ENCODE measurements around the gene TJP3.

DNA sequence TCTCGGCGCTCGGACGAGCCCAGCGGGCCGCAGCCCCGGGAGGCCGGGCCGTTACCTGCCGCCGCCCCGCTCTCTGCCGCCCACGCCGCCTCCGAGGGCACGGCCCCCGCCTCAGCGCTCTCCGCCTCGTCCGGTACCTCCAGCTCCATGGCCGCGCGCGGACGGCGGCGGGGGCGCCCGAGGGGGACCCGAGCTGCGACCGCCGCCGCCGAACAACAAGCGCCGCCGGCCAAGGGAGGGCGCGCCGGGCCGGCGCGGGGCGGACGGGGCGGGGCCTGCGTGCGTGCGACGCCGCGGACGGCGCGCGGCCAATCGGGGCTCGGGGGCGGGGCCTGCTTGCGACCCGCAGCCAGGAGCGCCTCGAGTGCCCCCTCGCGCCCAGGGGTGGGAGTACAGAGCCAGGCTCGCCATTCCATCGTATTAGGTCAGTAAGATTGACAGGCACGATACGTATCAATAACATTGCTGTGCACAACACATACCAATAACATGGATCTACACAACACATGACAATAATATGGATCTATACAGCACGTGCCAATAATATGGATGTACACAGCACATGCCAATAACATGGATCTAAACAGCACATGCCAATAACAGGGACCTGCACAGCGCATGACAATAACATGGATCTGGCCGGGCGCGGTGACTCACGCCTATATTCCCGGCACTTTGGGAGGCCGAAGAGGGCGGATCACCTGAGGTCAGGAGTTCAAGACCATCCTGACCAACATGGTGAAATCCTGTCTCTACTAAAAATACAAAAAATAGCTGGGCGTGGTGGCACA is 7.7 kb upstream of the TJP3 start, which contains the start of gene PIP5K1C:
- TF ChIP-seq, protein P1, sequence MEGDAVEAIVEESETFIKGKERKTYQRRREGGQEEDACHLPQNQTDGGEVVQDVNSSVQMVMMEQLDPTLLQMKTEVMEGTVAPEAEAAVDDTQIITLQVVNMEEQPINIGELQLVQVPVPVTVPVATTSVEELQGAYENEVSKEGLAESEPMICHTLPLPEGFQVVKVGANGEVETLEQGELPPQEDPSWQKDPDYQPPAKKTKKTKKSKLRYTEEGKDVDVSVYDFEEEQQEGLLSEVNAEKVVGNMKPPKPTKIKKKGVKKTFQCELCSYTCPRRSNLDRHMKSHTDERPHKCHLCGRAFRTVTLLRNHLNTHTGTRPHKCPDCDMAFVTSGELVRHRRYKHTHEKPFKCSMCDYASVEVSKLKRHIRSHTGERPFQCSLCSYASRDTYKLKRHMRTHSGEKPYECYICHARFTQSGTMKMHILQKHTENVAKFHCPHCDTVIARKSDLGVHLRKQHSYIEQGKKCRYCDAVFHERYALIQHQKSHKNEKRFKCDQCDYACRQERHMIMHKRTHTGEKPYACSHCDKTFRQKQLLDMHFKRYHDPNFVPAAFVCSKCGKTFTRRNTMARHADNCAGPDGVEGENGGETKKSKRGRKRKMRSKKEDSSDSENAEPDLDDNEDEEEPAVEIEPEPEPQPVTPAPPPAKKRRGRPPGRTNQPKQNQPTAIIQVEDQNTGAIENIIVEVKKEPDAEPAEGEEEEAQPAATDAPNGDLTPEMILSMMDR (conservative IDR thresholded peaks at IDR 0.05; ENCODE audit: low read depth in 2 of 2) = peak; percentile 49 to 83
- TF ChIP-seq ZNF114 (CRISPR knock-in tag; IDR thresholded peaks at IDR 0.05) = no peak
- TF ChIP-seq POLR2AphosphoS5 (IDR thresholded peaks at IDR 0.05; ENCODE audit: low read depth) = peak; percentile 59
- no peak for TF ChIP-seq EZH2 (IDR thresholded peaks at IDR 0.05; ENCODE audit: low read depth, unreplicated experiment)
- TF ChIP-seq STAT1 (IDR thresholded peaks at IDR 0.05; ENCODE audit: unreplicated experiment) = no peak
- no peak for TF ChIP-seq REST (IDR thresholded peaks at IDR 0.05; ENCODE audit: unreplicated experiment)
- TF ChIP-seq JUNB (IDR thresholded peaks at IDR 0.05; ENCODE audit: unreplicated experiment) = no peak
- no peak for TF ChIP-seq EZH2phosphoT487 (IDR thresholded peaks at IDR 0.05; ENCODE audit: unreplicated experiment)
- TF ChIP-seq, protein P2, sequence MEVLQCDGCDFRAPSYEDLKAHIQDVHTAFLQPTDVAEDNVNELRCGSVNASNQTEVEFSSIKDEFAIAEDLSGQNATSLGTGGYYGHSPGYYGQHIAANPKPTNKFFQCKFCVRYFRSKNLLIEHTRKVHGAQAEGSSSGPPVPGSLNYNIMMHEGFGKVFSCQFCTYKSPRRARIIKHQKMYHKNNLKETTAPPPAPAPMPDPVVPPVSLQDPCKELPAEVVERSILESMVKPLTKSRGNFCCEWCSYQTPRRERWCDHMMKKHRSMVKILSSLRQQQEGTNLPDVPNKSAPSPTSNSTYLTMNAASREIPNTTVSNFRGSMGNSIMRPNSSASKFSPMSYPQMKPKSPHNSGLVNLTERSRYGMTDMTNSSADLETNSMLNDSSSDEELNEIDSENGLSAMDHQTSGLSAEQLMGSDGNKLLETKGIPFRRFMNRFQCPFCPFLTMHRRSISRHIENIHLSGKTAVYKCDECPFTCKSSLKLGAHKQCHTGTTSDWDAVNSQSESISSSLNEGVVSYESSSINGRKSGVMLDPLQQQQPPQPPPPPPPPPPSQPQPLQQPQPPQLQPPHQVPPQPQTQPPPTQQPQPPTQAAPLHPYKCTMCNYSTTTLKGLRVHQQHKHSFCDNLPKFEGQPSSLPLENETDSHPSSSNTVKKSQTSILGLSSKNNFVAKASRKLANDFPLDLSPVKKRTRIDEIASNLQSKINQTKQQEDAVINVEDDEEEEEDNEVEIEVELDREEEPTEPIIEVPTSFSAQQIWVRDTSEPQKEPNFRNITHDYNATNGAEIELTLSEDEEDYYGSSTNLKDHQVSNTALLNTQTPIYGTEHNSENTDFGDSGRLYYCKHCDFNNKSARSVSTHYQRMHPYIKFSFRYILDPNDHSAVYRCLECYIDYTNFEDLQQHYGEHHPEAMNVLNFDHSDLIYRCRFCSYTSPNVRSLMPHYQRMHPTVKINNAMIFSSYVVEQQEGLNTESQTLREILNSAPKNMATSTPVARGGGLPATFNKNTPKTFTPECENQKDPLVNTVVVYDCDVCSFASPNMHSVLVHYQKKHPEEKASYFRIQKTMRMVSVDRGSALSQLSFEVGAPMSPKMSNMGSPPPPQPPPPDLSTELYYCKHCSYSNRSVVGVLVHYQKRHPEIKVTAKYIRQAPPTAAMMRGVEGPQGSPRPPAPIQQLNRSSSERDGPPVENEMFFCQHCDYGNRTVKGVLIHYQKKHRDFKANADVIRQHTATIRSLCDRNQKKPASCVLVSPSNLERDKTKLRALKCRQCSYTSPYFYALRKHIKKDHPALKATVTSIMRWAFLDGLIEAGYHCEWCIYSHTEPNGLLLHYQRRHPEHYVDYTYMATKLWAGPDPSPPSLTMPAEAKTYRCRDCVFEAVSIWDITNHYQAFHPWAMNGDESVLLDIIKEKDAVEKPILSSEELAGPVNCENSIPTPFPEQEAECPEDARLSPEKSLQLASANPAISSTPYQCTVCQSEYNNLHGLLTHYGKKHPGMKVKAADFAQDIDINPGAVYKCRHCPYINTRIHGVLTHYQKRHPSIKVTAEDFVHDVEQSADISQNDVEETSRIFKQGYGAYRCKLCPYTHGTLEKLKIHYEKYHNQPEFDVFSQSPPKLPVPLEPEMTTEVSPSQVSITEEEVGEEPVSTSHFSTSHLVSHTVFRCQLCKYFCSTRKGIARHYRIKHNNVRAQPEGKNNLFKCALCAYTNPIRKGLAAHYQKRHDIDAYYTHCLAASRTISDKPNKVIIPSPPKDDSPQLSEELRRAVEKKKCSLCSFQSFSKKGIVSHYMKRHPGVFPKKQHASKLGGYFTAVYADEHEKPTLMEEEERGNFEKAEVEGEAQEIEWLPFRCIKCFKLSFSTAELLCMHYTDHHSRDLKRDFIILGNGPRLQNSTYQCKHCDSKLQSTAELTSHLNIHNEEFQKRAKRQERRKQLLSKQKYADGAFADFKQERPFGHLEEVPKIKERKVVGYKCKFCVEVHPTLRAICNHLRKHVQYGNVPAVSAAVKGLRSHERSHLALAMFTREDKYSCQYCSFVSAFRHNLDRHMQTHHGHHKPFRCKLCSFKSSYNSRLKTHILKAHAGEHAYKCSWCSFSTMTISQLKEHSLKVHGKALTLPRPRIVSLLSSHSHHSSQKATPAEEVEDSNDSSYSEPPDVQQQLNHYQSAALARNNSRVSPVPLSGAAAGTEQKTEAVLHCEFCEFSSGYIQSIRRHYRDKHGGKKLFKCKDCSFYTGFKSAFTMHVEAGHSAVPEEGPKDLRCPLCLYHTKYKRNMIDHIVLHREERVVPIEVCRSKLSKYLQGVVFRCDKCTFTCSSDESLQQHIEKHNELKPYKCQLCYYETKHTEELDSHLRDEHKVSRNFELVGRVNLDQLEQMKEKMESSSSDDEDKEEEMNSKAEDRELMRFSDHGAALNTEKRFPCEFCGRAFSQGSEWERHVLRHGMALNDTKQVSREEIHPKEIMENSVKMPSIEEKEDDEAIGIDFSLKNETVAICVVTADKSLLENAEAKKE (CRISPR knock-in tag; IDR thresholded peaks at IDR 0.05) = no peak
- 0 out of 2 replicates have a peak, but pooled peaks have one; percentile 14 for TF ChIP-seq CREB1 (CRISPR knock-in tag; IDR thresholded peaks at IDR 0.05; ENCODE audit: low read depth)
- no peak for TF ChIP-seq NANOG (IDR thresholded peaks at IDR 0.05; ENCODE audit: borderline replicate concordance)

Data from GM23338 (cell line).